Panc1 (cell line): ENCODE measurements around the gene IL10. TPM values are rescaled to one million over a fixed set of nuclear protein-coding genes. Genes with fewer than 3 reads are reported as not detected.

ENCODE experiments used
- ATAC-seq: fragments of 200-7000 bp; cut with Tn5 transposase; 2 replicates; pipeline ENCODE4 v1.9.1; 2020; ENCODE audit warnings: mild to moderate bottlenecking, moderate library complexity
- BruUV-seq: library from RNA; stranded (reverse); fragments of 400-500 nt; replicated peaks from 2 replicates; lab custom pipeline; 2021; lab: Mats Ljungman, UMichigan
- CTCF ChIA-PET: fragments of 300-600 bp; sonication (Branson Sonifier 250); formaldehyde crosslinking; loops from one replicate; lab custom pipeline; 2022; ENCODE audit warnings: antibody characterized with exemption; lab: Charles Lee
- POLR2A ChIA-PET: fragments of 300-600 bp; sonication (Branson Sonifier 250); formaldehyde crosslinking; loops from one replicate; lab custom pipeline; 2022; ENCODE audit warnings: antibody characterized with exemption; lab: Charles Lee
- DNase-seq: peaks from one replicate; pipeline ENCODE4 v3.0.0-alpha.2; 2010; ENCODE audit warnings: low read depth, low spot score
- H3K27ac ChIP-seq: 2 replicates; pipeline ENCODE4 v1.5.1; 2011; ENCODE audit warnings: mild to moderate bottlenecking, low read length, inconsistent platforms
- H3K27me3 ChIP-seq: fragments of 200-500 bp; sonication (Bioruptor generic); 2 replicates; pipeline ENCODE4 v1.6.0; 2014; ENCODE audit warnings: low read length, inconsistent platforms; ENCODE audit not compliant: control insufficient read depth, insufficient read depth
- H3K36me3 ChIP-seq: fragments of 200-500 bp; sonication (Bioruptor generic); 2 replicates; pipeline ENCODE4 v1.5.1; 2014; ENCODE audit warnings: inconsistent platforms, mild to moderate bottlenecking, low read length, moderate library complexity; ENCODE audit not compliant: control insufficient read depth, insufficient read depth
- H3K4me1 ChIP-seq: 2 replicates; pipeline ENCODE4 v1.5.1; 2011; ENCODE audit warnings: inconsistent platforms, mild to moderate bottlenecking, low read length, moderate library complexity; ENCODE audit not compliant: control insufficient read depth, insufficient read depth
- H3K4me3 ChIP-seq, 2 experiments: 2 replicates each; pipeline ENCODE4 v1.5.1; 2011 to 2012; ENCODE audit warnings: low read depth in 2 of 2, low read length in 2 of 2, mild to moderate bottlenecking in 2 of 2, inconsistent platforms in 1 of 2, moderate library complexity in 1 of 2
- H3K9me3 ChIP-seq: fragments of 200-500 bp; sonication (Bioruptor generic); 2 replicates; pipeline ENCODE4 v1.5.1; 2014; ENCODE audit warnings: low read depth, mild to moderate bottlenecking, inconsistent platforms, low read length, moderate library complexity; ENCODE audit not compliant: control insufficient read depth, insufficient read depth
- POLR2AphosphoS5 ChIP-seq: IDR thresholded peaks from 2 replicates; pipeline ENCODE4 v1.6.1; 2012; ENCODE audit warnings: mild to moderate bottlenecking, low read depth, low read length, moderate library complexity
- SIN3A ChIP-seq: IDR thresholded peaks from 2 replicates; pipeline ENCODE4 v1.6.1; 2012; ENCODE audit warnings: low read depth, mild to moderate bottlenecking, low read length, moderate library complexity, borderline replicate concordance; ENCODE audit not compliant: insufficient read depth
- TCF7L2 ChIP-seq: IDR thresholded peaks from 2 replicates; pipeline ENCODE4 v1.6.1; 2011; ENCODE audit warnings: mild to moderate bottlenecking, low read depth, low read length, inconsistent platforms
- in situ Hi-C: cut with HindIII; loops from 2 replicates; pipeline ENCODE4 v1.10.0; 2016; ENCODE audit warnings: low sequenced_read_pairs, low pct_unique_long_range_greater_than_20kb
- intact Hi-C: fragments of 100-400 bp; cut with micrococcal nuclease; formaldehyde crosslinking; loops from one replicate; pipeline ENCODE4 v1.10.0; 2022; ENCODE audit not compliant: unreplicated experiment
- total RNA-seq: library from RNA; stranded (reverse); gene quantifications from one replicate; pipeline ENCODE4 v1.2.1, GENCODE V29; 2021; ENCODE audit not compliant: unreplicated experiment
- TF ChIP-seq, protein P1 (sequence below), 2 experiments: IDR thresholded peaks; 2 replicates each; pipeline ENCODE4 v1.6.1; 2011 to 2012; ENCODE audit warnings: low read depth in 2 of 2, control low read depth in 1 of 2, low read length in 1 of 2, mild to moderate bottlenecking in 1 of 2, moderate library complexity in 1 of 2; ENCODE audit not compliant: insufficient read depth in 1 of 2
- TF ChIP-seq, protein P2 (sequence below): fragments of 450-650 bp; IDR thresholded peaks from 2 replicates; pipeline ENCODE4 v1.5.1; 2017; ENCODE audit warnings: mild to moderate bottlenecking

Gene IL10
- total RNA-seq, 1 experiment from 2014 or later: not detected

DNA sequence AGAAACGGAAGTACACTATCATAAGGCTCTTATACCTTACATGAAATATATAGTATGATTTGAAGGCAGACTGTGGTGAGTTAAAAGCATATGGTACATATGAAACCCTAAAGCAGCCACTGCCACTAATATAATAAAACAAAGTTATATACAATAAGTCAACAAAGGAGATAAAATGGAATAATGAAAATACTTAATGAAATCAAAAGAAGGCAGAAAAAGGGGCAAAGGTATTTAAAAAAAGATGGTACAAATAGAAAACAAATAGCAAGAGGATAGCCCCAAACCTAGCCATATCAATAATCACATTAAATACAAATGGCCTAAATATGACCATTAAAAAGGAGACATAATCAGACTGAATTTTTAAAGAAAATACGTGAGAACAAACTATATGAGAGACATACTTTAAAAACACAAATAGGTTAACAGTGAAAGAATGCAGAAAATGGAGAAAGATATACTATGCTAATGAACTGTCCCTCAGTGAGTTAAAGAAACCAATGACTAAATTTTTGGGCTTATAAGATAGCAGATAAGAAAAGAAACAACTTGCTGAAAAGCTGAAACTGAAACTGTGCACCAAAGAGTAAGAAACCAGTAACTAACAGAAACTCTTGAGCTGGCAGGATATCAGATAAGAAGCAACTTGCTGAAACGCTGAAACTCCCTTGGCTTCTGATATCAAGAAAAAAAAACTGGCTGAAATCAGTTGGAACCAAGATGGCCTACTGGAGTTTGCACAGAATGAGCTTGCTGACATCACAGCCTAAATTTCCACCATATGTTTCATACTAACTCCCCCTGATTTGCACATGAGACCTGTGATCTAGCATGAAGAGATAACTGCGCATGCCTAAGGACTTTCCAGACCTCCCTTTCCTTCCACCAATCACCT, 44.3 kb upstream of the IL10 start:
- DNase-seq (no peak), ATAC-seq (no peak)
- in situ Hi-C loops: no loop called here
- Histone ChIP-seq H3K36me3 (no peaks in the 10 kb centered on the region), H3K4me3 (no peak overlapping the region), H3K27me3 (peaks cover 5% of the 10 kb centered on the region; the same call in 1 of the 2 replicates), H3K9me3 (no peaks in the 10 kb centered on the region), H3K4me1 (no peaks in the 10 kb centered on the region), H3K27ac (no peak overlapping the region)
- intact Hi-C loops: no loop called here
- ChIA-PET CTCF (no interaction called here), POLR2A (no interaction called here)
- TF ChIP-seq, protein P1, sequence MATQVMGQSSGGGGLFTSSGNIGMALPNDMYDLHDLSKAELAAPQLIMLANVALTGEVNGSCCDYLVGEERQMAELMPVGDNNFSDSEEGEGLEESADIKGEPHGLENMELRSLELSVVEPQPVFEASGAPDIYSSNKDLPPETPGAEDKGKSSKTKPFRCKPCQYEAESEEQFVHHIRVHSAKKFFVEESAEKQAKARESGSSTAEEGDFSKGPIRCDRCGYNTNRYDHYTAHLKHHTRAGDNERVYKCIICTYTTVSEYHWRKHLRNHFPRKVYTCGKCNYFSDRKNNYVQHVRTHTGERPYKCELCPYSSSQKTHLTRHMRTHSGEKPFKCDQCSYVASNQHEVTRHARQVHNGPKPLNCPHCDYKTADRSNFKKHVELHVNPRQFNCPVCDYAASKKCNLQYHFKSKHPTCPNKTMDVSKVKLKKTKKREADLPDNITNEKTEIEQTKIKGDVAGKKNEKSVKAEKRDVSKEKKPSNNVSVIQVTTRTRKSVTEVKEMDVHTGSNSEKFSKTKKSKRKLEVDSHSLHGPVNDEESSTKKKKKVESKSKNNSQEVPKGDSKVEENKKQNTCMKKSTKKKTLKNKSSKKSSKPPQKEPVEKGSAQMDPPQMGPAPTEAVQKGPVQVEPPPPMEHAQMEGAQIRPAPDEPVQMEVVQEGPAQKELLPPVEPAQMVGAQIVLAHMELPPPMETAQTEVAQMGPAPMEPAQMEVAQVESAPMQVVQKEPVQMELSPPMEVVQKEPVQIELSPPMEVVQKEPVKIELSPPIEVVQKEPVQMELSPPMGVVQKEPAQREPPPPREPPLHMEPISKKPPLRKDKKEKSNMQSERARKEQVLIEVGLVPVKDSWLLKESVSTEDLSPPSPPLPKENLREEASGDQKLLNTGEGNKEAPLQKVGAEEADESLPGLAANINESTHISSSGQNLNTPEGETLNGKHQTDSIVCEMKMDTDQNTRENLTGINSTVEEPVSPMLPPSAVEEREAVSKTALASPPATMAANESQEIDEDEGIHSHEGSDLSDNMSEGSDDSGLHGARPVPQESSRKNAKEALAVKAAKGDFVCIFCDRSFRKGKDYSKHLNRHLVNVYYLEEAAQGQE (IDR thresholded peaks at IDR 0.05; ENCODE audit: insufficient read depth in 1 of 2, low read depth in 2 of 2, low read length in 1 of 2): no peak
- no peak for TF ChIP-seq POLR2AphosphoS5
- TF ChIP-seq SIN3A: no peak
- TF ChIP-seq, protein P2, sequence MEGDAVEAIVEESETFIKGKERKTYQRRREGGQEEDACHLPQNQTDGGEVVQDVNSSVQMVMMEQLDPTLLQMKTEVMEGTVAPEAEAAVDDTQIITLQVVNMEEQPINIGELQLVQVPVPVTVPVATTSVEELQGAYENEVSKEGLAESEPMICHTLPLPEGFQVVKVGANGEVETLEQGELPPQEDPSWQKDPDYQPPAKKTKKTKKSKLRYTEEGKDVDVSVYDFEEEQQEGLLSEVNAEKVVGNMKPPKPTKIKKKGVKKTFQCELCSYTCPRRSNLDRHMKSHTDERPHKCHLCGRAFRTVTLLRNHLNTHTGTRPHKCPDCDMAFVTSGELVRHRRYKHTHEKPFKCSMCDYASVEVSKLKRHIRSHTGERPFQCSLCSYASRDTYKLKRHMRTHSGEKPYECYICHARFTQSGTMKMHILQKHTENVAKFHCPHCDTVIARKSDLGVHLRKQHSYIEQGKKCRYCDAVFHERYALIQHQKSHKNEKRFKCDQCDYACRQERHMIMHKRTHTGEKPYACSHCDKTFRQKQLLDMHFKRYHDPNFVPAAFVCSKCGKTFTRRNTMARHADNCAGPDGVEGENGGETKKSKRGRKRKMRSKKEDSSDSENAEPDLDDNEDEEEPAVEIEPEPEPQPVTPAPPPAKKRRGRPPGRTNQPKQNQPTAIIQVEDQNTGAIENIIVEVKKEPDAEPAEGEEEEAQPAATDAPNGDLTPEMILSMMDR: no peak
- no peak for TF ChIP-seq TCF7L2
- BruUV-seq: no TSS peak

DNA sequence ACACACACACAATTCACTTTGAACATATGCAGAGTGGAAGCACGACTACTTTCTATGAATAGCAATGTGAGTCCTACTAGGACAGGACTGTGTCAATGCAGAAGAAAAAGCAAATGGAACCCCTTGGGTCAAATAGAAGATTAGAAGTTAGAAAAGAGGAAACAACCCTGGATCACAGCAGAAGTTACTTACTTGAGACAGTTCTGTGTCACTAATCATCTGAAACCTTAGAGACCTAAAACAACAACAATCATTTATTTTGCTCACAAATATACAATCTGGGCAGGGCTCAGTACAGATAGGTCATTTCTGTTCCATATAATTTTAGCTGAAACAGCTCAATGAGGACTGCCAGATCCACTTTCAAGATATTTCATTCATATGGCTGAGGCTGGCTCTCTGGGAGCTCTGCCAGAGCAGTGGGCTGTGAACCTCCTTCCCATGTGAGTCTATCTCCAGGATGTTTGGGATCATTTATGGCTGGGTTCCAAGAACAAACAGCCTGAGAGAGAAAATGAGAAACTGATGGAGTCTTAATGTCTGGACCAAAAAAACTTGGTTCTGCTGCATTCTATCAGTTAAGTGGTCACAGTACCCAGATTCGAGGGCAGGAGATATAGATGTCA, 42.5 kb upstream of the IL10 start:
- DNase-seq (no peak), ATAC-seq (no peak)
- H3K27ac ChIP-seq: no peak overlapping the region
- no peaks in the 10 kb centered on the region for H3K4me1 ChIP-seq
- no peaks in the 10 kb centered on the region for H3K9me3 ChIP-seq
- intact Hi-C loops: no loop called here
- POLR2A ChIA-PET: no interaction called here
- peaks cover 2% of the 10 kb centered on the region; the same call in 1 of the 2 replicates for H3K27me3 ChIP-seq
- no TSS peak for BruUV-seq
- no peaks in the 10 kb centered on the region for H3K36me3 ChIP-seq
- TF ChIP-seq, protein P2: no peak
- TF ChIP-seq TCF7L2 (no peak), POLR2AphosphoS5 (no peak), SIN3A (no peak)
- TF ChIP-seq, protein P1 (IDR thresholded peaks at IDR 0.05; ENCODE audit: insufficient read depth in 1 of 2, low read depth in 2 of 2, low read length in 1 of 2): no peak
- no peak overlapping the region for H3K4me3 ChIP-seq
- CTCF ChIA-PET: no interaction called here
- in situ Hi-C loops: no loop called here
